Measurements from ENCODE around the gene MICAL3. TPM values are rescaled to one million over a fixed set of nuclear protein-coding genes. Genes with fewer than 3 reads are reported as not detected.

Gene MICAL3
- total and polyA plus RNA-seq, 7 donors = 9.6 to 94.2 (median 35.0) TPM

DNA sequence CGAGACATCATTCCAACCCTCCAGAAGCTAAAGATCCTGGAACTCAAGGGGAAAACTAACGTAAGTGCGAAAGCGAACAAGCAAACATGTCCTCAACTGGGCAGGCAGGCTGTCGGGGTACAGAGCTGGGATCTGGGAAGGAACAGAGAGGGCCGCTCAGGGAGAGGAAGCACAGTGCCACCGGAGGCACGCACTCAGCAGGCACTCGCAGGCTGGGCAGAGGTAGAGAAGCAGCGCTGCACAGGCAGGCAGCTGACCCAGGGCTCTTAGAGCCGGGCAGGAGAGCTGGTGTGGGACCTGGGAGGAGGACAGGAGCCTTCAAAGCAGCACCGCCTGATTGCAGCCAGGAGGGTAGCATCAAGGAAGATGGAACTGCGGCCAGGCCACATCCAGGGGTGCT lies 62.2 kb downstream of the MICAL3 start:
- H3K4me3 ChIP-seq = no peak overlapping the region
- no peak overlapping the region for H3K27ac ChIP-seq
- intact Hi-C loops (cut with DNase I) = no loop called here
- no peaks in the 10 kb centered on the region for H3K9me3 ChIP-seq
- H3K27me3 ChIP-seq = no peaks in the 10 kb centered on the region
- H3K4me1 ChIP-seq = peaks cover 0 to 59% (median 37%) of the 10 kb centered on the region in 4 donors
- H3K36me3 ChIP-seq = no peaks in the 10 kb centered on the region
- TF ChIP-seq POLR2A (IDR thresholded peaks at IDR 0.05) (no peak), POLR2AphosphoS5 (IDR thresholded peaks at IDR 0.05) (no peak), EP300 (IDR thresholded peaks at IDR 0.05) (no peak)
- TF ChIP-seq, protein P1, sequence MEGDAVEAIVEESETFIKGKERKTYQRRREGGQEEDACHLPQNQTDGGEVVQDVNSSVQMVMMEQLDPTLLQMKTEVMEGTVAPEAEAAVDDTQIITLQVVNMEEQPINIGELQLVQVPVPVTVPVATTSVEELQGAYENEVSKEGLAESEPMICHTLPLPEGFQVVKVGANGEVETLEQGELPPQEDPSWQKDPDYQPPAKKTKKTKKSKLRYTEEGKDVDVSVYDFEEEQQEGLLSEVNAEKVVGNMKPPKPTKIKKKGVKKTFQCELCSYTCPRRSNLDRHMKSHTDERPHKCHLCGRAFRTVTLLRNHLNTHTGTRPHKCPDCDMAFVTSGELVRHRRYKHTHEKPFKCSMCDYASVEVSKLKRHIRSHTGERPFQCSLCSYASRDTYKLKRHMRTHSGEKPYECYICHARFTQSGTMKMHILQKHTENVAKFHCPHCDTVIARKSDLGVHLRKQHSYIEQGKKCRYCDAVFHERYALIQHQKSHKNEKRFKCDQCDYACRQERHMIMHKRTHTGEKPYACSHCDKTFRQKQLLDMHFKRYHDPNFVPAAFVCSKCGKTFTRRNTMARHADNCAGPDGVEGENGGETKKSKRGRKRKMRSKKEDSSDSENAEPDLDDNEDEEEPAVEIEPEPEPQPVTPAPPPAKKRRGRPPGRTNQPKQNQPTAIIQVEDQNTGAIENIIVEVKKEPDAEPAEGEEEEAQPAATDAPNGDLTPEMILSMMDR (IDR thresholded peaks at IDR 0.05) = no peak
- 96 to 97% methylated on average over 13 of the region's 13 CpGs for WGBS, 2 donors
- DNase-seq = no peak

DNA sequence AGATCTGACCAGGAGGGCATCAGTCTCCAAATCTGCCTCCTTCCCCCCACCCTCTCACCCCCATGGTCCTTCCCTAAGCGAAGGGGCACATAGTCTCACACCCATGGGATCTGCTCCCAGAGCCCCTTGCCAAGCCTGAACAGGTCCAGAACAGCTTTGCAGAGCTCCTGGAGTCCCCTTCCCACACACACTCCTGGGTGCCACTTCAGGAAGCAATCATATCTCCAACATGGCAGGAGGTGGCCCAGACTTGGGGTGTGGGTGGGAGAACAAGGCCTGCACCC lies 63.0 kb downstream of the MICAL3 start:
- no peaks in the 10 kb centered on the region for H3K36me3 ChIP-seq
- WGBS, 2 donors = 2 to 94% methylated on average over 1 of the region's 1 CpG

DNA sequence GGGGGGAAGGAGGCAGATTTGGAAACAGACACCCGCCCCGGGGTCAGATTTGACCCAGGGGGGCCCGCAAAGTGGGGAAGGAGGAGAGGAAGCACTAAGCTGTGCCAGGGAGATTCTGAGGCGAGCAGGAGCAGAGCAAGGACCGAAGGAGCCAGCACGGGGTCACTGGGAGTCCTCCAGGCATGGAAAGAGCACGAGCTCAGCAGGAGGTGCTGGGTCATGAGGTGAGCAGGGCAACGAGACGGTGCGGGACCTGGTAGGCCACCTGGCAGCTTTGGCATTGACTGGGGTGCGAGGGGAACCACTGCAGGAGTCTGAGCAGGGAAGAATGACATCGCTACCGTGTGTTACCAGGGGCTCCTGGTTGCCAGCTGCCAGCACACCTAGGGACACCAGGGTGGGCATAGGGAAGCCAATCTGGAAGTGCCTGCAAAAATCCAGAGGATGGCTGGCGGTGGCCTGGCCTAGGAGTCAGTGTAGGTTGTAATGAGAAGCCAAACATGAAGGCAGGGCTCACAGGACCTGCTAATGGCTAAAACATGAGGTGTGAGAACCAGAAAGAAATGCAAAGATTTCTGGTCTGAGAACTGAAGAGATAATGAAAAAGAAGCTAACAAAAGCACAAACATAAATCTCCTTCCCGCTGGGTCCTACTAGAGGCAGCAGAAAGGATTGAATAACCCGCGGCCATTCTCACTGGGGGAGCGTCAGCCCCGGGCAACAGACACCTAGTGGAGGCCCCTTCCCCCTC lies 63.5 kb downstream of the MICAL3 start:
- H3K4me1 ChIP-seq = peaks cover 0 to 57% (median 37%) of the 10 kb centered on the region in 4 donors
- no peaks in the 10 kb centered on the region for H3K27me3 ChIP-seq
- no peak overlapping the region for H3K4me3 ChIP-seq
- 88 to 93% methylated on average over 19 of the region's 19 CpGs for WGBS, 2 donors
- H3K36me3 ChIP-seq = no peaks in the 10 kb centered on the region
- intact Hi-C loops (cut with DNase I) = no loop called here
- no peak overlapping the region for H3K27ac ChIP-seq
- no peak for DNase-seq
- H3K9me3 ChIP-seq = no peaks in the 10 kb centered on the region
- TF ChIP-seq POLR2A (IDR thresholded peaks at IDR 0.05) (no peak), EP300 (IDR thresholded peaks at IDR 0.05) (no peak), POLR2AphosphoS5 (IDR thresholded peaks at IDR 0.05) (no peak)
- TF ChIP-seq, protein P1 (IDR thresholded peaks at IDR 0.05) = no peak

More for the DNA sequence above, 63.0 kb downstream of the MICAL3 start:
- intact Hi-C loops (cut with DNase I) = no loop called here
- Histone ChIP-seq H3K27ac (no peak overlapping the region), H3K27me3 (no peaks in the 10 kb centered on the region), H3K4me1 (peaks cover 0 to 57% (median 35%) of the 10 kb centered on the region in 4 donors), H3K9me3 (no peaks in the 10 kb centered on the region), H3K4me3 (no peak overlapping the region)
- TF ChIP-seq EP300 (IDR thresholded peaks at IDR 0.05) = no peak
- no peak for TF ChIP-seq POLR2AphosphoS5 (IDR thresholded peaks at IDR 0.05)
- no peak for DNase-seq

DNA sequence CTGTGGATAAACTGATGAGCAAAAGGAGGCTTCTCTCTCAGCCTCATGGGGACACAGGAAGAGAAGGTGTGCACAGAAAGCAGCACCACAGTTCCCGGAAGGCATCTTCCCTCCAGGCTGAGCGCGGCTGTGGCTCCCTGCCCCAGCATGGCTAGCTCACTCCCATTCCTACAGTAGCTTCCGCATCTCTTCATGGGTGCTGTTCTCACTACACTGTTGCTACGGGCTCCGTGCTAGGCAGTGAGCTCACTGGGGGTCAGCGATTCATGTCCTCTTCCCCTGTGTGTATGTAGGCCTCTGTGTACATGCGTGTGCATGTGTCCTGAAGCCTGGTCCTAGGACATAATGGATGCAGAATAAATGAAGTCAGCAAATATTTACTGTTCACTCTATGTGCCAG lies 64.3 kb downstream of the MICAL3 start:
- Histone ChIP-seq H3K27ac (no peak overlapping the region), H3K36me3 (no peaks in the 10 kb centered on the region), H3K4me1 (peaks cover 0 to 57% (median 40%) of the 10 kb centered on the region in 4 donors), H3K9me3 (no peaks in the 10 kb centered on the region), H3K4me3 (no peak overlapping the region), H3K27me3 (no peaks in the 10 kb centered on the region)
- TF ChIP-seq POLR2A (IDR thresholded peaks at IDR 0.05) (no peak), EP300 (IDR thresholded peaks at IDR 0.05) (no peak), POLR2AphosphoS5 (IDR thresholded peaks at IDR 0.05) (no peak)
- TF ChIP-seq, protein P1 (IDR thresholded peaks at IDR 0.05) = no peak
- 96% methylated on average over 8 of the region's 8 CpGs for WGBS, 2 donors
- intact Hi-C loops (cut with DNase I) = no loop called here
- peak; percentile 10 for DNase-seq

DNA sequence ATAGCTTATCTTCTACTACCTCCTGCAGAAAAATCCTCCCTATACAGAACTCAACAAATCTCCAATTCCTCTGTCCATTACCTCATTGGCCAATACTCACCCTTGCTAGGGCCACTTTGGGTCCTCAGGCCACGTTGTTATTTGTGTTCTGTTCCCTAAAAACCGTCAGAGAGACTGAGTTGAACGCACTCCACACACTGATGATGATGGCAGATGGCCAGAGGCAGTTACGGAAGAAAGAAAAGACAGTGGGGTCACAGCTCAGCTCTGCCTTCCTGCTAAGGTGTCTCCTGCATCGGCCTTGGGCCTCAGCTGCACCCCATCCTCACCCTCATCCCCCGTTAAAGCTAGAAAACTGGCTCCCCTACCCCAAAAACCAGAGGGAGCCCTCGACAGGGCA lies 66.2 kb downstream of the MICAL3 start:
- WGBS, 2 donors = 84 to 85% methylated on average over 7 of the region's 7 CpGs
- peak; percentile 37 for DNase-seq
- Histone ChIP-seq H3K9me3 (no peaks in the 10 kb centered on the region), H3K27ac (peak overlapping the region in 2 of 4 donors; percentile 7 to 15), H3K36me3 (no peaks in the 10 kb centered on the region), H3K4me3 (no peak overlapping the region), H3K27me3 (no peaks in the 10 kb centered on the region), H3K4me1 (peaks cover 0 to 55% (median 32%) of the 10 kb centered on the region in 4 donors)
- intact Hi-C loops (cut with DNase I) = no loop called here
- TF ChIP-seq EP300 (IDR thresholded peaks at IDR 0.05) (no peak), POLR2A (IDR thresholded peaks at IDR 0.05) (no peak), POLR2AphosphoS5 (IDR thresholded peaks at IDR 0.05) (no peak)
- TF ChIP-seq, protein P1 (IDR thresholded peaks at IDR 0.05) = no peak
